GM21390 (cell line): Measurements from ENCODE around the gene TEX13C.
"Not testable (repeated sequence)": the region's sequence is repeated elsewhere in the genome, so short reads cannot be mapped to it uniquely, and the experiment has no call there.

Experiments used
- ATAC-seq: cut with Tn5 transposase; IDR thresholded peaks from one replicate; pipeline ENCODE4 v1.9.1; 2021; ENCODE audit not compliant: unreplicated experiment

TEX13C gene

DNA sequence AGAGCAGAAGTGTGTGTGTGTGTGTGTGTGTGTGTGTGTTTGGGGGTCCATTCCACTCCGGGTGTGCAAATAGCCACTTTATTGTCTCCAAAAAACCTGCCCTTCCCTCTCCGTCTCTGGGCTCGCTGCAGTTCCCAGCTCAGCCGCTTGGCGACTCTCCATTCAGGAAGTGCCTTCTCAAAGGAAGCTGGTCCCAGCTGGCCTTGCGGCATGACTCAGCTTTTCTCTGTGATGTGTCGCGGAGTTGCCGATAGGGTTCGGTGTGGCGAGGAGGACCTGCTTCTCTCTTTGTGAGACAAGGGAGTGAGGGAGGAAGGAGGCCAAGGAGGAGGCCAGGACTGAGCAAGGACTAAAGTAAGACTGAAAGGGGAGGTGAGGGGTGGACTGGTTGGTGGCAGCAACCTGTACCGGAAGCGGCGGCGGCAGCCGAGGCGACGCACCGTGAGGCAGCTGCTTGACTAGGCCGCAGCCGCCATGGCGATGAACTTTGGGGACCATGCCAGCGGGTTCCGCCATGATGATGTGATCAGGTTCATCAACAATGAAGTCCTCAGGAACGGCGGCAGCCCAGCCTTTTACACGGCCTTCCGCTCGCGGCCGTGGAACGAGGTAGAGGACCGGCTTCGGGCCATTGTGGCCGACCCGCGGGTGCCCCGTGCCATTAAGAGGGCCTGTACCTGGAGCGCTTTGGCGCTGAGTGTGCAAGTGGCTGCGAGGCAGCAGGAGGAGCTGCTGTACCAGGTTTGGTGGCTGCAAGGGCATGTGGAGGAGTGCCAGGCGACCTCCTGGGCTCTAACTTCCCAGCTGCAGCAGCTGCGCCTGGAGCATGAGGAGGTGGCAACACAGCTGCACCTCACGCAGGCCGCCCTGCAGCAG, at the start of gene TEX13C:
TSS of gene TEX13C (plus strand) at position 226 of the 876 bp plus-strand sequence. CDS start at position 475, 249 bp downstream.
- ATAC-seq: no peak

DNA sequence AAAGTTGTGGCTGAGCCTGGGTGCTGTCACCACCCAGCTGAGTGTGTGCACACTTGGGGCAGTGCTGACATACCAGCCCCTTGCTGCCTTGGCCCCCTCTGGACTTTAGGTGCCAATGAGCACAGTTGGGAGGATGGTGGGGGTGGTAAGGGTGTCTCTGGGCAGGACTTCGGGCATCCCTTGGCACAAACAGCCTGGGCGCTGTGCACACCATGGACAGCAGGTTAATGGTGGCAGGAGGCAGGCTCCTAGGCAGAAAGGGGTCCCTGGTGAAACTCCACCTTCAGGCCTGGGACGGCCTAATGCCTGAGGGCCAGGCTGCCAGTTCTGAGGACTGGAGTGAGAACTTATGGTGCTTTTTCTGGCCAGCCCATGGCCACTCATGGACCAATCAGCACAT, 32.4 kb upstream of the TEX13C start:
- ATAC-seq: no peak

DNA sequence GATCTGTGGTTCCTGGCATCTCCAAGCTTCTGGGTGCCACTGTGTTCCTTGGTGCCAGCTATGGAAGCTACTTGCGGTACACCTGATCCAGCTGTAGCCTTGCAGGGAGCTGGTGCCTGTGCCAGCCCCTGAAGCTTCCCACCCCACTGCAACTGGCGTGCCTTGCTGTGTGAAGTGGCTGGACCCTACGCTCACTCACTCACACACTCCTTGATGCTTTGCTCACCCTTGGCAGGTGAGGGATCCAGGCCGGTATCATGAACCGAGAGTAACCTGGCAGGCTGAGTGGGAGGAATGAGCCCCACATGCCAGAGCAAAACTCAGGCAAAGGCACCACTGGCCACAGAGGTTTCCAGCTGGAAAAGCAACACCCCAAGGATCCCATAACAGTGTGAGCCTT, 31.3 kb upstream of the TEX13C start:
- ATAC-seq: no peak

DNA sequence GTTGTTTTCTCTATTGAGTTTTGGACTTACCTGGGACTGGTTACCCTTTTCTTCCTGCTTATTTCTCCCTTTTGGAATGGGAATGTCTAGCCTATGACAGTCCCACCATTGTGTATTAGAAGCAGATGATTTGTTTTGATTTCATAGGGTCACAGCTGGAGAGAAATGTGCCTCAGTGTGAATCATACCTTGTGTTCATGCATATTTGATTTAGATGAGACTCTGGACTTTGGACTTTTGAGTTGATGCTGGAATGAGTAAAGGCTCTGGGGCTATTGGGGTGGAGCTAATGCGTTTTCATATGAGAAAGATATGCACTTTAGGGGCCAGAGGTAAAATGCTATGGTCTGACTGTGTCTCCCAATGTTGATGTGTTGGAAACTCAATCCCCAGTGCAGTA, 30.5 kb upstream of the TEX13C start:
- ATAC-seq: no peak

DNA sequence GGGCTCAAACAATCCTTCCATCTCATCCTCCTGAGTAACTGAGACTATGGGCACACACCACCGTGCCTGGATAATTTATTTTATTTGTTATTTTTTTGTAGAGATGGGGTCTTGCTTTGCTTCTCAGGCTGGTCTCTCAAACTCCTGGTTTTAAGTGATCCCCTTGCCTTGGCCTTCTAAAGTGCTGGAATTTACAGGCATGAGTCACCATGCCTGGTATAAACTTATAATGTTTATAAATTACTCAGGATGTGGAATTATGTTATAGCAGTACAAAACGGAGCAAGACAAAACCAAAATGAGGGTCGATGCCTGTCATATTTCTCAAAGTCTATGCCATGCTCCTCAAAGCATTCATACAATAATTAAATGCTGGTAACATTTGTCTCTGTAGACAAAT, 29.8 kb upstream of the TEX13C start:
- ATAC-seq: no peak

DNA sequence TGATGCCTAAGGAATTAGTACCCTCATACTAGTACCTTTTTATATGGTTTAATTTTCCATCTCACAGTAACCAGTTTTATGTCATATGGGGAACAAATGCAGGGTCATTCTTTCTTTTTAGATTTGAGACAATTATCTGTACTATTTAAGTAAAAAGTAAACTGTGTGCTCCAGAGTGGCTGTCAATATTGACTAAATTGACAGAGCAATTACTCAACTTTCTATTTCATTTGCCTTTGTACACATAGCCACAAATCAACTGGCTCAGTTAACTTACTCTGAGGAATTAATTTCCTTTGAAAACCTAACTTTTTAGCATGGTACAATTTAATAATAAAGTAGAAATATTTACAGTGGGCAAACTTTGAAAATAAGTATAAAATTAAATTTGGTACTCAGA, 28.5 kb upstream of the TEX13C start:
- ATAC-seq: no peak

DNA sequence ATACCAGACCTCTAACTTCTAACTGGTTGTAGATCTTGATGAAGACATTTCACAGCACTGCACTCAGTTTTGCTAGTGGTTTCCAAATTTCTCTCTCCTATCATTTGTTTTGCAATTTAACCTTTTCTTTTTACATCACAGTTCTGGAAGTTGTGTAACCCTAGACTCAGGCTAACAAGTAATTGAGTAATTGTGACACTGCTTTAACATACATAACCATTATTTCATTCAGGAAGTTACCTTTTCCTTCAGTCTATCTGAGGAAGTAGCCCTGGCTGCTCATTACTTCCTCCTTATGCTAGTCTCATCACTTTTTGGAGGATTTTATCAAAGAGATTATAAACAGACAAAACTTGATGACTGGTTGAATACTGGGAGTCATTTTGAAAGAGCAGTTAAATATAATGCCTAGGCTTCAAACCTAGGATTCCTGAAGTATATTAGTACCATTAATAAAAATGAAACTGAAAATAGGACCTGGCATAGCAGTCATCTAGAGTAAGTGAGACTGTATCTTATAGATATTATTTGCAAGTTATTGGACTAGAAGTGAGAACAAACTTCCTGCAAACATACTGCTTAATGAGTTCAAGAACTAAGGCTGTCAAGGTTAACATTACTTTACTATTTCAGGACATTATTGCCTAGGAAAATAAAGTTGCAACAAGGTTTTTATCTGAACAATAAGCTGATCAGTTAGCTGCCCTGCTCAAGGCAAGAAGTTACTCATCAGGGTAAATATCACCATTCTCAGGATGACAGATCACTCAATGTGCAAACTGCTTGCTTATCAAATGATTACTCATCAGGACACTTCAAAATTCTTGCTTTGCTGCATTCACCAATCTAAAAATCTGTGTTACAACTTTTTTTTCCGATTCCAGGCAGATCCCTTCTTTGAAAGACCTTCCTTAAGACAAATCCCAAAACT, 25.6 kb upstream of the TEX13C start:
- peak; percentile 51 for ATAC-seq

DNA sequence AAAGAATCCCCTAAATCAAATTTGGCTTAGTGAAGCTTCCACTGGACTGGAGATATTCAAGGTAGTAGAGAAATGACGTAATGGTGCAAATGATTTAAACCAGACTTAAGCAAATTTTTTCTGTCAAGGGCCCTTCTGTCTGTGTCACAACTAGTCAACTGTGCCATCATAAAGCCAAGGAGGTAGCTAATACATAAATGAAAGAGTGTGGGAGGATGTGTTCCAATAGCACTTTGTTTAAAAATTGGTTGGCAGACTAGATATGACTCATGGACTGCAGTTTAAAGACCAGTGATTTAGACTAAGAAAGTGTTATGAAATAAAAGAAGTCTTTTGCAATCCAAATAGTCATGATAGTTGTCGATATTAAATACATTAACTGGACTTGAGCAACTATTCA, 24.3 kb upstream of the TEX13C start:
- ATAC-seq: peak; percentile 70

DNA sequence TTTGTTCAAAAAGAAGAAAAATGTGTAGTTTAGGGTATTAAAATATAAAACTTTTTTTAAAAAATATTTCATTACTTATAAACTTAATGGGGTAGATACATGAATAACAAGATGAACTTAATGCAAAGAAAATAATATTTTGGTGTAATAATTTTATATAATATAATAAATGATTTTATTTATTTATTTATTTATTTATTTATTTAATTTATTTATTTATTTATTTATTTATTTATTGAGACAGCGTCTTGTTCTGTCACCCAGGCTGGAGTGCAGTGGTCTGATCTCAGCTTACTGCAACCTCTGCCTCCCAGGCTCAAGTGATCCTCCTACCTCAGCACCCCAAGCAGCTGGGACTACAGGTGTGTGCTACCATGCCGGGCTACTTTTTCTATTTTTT, 20.8 kb upstream of the TEX13C start:
- ATAC-seq: no peak

DNA sequence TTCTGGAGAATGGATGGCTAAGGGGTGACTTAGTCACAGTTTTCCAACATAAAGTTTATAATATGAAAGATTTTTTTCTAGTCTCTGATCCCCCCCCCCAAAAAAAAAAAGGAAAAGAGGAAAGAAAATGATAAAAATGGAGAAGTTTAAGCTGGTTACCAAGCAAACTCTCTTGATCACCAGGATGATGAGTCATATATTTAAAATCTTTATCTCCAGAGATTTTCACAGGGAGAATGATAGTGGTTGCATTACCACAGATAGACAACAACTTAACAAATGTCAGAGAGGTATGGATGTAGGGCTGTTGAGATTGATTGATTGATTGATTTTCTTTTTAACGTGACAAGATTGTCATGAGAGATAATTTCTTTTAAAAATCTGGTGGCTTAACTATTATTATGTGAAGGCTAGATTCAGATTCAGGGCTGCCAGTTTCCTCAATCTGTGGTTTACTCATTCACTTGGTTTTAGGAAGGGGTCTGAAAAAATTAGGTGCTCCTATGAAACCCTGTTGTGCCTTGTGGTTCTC, 13.3 kb upstream of the TEX13C start:
- ATAC-seq: no peak

DNA sequence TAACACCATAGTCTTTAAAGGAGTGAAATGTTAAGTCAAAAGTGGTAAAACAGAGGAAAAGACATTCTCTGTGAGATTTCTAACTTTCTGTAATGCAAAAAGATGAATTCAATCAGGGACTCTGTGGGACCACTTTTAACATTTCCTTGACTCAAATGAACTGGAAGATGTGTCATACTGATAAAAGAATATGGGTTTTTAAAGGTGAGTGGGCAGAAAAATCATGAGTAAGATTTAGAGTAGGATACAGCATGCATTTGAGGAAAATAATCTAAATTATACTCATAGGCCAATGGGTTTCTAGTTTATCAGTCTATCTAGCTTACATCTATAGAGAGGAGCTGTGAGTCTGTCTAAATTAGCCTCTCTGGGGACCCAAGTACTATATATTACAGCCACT, 11.0 kb upstream of the TEX13C start:
- no peak for ATAC-seq

DNA sequence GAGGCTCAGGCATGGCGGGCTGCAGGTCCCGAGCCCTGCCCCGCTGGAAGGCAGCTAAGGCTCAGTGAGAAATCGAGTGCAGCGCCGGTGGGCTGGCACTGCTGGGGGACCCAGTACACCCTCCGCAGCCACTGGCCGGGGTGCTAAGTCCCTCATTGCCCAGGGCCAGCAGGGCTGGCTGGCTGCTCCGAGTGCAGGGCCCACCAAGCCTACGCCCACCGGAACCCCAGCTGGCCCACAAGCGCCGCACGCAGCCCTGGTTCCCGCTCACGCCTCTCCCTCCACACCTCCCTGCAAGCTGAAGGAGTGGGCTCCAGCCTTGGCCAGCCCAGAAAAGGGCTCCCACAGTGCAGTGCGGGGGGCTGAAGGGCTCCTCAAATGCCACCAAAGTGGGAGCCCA, 505 bp upstream of the TEX13C start:
- not testable (repeated sequence) for ATAC-seq

DNA sequence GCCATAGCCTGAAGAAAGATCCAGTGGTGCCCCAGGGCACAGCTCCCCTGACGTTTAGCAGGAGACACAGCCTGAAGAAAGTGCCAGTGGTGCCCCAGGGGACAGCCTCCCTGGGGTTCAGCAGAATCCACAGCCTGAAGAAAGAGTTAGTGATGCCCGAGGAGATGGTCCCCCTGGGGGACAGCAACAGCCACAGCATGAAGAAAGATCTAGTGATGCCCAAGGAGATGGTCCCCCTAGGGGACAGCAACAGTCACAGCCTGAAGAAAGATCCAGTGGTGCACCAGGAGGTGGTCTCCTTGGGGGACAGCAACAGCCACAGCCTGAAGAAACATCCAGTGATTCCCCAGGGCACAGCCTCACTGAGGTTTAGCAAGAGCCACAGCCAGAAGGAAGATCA, 2.8 kb downstream of the TEX13C start:
- ATAC-seq: no peak

DNA sequence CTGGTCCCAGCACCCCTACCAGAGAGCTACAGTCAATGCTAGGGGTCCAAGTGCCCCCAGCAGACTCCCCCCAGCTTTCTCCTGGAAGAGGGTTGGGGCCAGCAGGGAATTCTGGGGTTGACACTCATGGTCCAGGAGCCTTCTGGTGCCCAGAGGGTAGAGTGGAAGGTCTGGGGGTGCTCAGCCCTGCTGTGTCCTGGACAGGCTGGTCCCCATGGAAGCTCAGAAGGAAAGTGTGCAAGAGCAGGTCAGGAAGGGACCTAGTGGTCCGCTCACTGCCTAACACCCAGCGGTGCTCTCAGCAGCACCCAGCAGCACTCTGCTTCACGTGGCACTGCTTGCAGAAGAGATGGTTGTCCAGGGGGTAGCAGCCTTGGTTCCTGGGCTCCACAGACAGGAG, 6.9 kb downstream of the TEX13C start:
- ATAC-seq: no peak

DNA sequence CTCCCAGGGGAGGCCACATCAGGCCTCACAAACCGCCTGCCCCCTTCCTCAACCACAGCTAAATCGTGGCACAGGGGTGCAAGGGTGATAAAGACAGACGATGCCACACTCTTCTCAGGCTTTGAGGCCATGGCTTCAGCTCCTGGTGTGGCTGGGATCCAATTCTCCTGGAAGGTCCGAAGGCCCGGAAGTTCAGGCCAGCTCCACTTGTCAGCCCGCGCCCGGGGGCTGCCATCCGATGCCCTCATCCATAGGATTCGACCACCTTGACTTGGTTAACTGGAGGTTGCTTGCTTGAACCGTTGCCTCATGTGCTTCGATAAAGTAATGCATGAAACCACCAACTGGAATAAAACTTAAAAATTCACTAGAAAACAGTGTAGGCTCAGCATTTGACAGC, 8.2 kb downstream of the TEX13C start:
- ATAC-seq: no peak

DNA sequence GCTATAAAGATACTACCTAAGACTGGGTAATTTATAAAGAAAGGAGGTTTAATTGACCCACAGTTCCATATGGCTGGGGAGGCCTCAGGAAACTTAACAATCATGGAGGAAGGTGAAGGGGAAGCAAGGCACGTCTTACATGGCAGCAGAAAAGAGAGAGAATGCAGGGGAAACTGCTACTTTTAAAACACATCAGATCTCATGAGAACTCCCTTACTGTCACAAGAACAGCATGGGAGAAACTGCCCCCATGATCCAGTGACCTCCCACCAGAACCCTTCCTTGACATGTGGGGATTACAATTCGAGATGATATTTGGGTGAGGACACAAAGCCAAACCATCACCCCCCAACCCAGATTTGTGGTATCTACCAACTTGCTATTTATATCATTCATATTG, 13.9 kb downstream of the TEX13C start:
- no peak for ATAC-seq

DNA sequence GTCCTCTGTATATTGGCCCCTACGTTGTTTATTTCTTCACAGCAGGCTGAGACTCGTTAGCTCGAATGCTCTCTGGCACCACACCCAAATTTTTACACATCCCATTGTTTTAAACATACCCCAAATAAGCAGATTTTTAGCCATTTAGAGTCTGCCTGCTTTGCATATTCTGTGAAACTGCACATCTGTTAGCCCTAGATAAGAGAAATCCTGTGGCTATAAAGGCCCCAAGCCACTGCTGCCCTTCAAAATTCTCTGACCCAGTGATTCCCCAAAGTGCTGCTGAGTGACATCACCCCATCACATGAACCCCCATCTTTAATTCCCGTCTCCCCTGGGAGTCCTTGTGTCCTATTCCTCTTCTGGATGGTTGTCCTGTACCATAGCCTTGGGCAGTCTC, 20.8 kb downstream of the TEX13C start:
- no peak for ATAC-seq

DNA sequence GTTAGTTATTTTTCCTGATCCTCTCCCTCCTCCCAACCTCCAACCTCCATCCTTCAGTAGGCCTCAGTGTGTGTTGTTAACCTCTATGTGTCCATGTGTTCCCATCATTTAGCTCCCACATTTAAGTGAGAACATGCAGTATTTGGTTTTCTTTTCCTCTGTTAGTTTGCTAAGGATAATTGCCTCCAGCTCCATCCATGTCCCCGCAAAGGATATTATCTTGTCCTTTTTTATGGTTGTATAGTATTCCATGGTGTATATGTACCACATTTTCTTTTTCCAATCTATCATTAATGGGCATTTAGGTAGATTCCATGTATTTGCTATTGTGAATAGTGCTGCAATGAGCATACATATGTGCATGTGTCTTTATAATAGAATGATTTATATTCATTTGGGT, 54.5 kb downstream of the TEX13C start:
- ATAC-seq: no peak
